Amygdala (tissue), 56 donors: ENCODE measurements around the gene SNX9.
"Not testable (repeated sequence)": the region's sequence is repeated elsewhere in the genome, so short reads cannot be mapped to it uniquely, and the experiment has no call there.

Experiments
- DNase-seq, 56 donors: peaks; one replicate each; lab custom pipeline; 2025; lab: John Stamatoyannopoulos, UW

Gene SNX9

DNA sequence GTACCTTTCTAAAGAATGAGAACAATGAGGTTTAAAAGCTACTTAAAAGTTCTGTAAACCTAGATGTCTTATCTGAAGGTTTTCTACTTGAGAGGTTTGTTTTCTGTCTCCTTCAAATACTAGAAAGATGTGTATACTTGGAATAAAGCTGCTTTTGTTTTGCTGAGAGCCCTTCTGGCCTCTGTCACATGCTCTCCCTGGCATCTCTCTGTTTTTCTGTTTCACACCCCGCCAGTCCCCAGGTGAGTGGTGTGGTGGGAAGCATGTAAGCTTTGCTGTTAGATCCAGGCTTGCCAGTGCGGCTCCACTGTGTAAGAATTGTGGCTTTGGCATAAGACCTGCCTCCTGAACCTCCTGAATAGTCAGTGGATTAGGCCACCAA, 56.8 kb downstream of the SNX9 start:
- DNase-seq = peak in 23 of 56 donors; percentile 12 to 65 (median 37)

DNA sequence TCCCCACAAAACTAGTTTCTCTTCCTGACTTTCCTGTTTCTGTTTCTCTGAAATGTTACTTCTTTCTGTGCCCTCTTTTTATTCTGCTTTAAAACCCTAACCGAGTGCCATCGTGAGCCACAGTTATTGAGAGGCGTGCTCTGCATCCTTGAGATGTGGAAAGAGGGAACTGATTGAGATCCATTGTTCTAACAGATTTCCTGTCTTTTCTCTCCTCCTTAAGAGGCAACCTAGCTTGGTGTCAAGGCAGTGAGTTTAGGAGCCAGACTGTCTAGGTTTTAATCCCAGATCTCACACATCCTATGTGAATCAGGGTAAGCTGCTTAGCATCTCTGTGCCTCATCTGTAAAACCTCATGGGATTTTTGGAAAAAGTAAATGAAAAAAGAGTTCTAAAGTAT, 57.5 kb downstream of the SNX9 start:
- no peak for DNase-seq

DNA sequence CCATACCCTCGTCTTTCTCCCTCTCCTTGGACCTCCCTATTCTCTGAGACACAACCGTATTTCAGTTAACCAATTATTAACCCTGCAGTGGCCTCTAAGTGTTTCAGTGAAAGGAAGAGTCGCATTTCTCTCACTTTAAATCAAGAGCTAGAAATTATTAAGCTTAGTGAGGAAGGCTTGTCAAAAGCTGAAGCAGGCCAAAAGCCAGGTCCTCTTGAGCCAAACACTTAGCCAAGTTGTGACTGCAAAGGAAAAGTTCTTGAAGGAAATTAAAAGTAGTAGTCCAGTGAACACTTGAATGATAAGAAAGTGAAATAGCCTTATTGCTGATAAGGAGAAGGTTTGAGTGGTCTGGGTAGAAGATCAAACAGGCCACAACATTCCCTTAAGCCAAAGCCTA, 58.3 kb downstream of the SNX9 start:
- no peak for DNase-seq

DNA sequence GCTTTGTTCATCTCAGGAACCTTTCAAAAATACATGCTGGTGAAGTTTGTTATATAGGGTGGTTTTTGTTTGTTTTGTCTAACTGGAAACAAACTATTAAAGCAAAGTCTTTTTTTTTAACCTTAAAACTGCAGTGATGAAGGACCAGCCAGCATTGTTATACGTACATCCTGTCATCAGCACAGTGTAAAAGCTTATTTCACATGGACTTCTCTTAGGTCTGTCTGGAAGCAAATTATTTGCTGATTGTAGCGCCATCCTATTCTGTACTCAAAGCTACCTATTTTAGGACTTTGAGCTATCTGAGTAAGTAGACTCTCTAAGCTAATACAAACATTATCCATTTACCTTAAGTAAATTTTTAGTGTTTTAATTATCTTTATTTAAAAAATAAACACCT, 61.7 kb downstream of the SNX9 start:
- no peak for DNase-seq

DNA sequence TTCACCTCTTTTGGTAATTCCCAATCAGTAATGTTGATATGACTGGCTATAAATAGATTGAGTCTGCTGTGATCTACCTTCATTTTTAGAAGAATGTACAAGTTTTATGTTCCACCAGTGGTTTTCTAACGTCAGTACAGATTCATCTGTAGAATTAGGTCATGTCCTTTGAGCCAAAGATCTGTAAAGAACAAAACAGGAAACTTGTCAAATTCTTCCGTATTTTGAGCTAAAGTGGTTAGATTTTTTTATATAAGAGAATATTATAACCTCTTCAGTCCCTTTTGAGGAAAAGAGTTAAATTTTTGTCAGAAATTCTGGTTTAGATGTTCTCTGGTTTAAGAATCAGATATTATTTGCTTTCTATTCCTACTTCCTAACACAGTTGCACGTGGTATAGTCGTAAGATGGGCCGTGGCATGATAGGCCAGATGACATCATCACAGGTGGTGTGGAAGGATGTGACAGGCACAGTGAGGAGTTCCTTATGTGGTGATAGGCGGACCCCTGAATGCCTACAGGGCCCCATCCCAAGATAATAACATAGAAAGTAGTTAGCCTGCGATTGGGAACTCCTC, 62.3 kb downstream of the SNX9 start:
- no peak for DNase-seq

DNA sequence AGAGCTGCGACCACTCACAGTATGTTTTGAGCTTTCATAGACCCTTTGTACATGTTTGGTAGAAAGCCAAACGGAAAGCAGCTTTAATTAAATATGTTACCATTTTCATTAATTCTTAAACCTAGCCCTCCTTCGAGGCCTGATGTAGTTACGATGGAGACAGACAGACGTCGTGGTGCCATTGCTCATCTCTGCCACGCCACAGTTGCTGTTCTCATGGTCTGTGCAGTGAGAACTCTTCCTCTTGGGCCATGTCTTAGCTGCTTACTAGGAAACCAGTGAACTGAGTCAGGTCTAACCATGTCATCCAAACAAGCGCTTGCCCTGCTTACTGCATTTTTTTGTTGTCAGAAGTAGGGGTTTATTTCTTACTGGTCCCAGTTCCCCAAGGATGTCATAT, 62.8 kb downstream of the SNX9 start:
- DNase-seq = no peak

DNA sequence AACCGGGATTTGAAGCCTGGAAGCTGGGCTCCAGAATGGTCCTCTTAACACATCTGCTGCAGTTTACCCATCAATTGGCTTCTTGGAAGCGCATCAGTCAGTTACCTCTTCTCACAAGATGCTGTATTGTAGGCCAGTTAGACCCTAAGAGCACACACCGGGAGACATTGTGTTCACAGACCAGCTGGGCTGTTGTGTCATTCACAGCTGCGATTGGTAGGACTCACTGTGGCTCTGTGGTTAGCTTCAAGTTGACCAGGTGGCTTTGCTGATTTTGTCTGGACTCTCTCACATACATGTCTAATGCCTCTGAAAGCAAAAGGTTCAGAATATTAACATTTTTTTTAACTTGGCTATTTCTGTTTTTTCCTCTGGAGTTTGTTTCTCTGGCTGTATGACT, 64.8 kb downstream of the SNX9 start:
- no peak for DNase-seq

DNA sequence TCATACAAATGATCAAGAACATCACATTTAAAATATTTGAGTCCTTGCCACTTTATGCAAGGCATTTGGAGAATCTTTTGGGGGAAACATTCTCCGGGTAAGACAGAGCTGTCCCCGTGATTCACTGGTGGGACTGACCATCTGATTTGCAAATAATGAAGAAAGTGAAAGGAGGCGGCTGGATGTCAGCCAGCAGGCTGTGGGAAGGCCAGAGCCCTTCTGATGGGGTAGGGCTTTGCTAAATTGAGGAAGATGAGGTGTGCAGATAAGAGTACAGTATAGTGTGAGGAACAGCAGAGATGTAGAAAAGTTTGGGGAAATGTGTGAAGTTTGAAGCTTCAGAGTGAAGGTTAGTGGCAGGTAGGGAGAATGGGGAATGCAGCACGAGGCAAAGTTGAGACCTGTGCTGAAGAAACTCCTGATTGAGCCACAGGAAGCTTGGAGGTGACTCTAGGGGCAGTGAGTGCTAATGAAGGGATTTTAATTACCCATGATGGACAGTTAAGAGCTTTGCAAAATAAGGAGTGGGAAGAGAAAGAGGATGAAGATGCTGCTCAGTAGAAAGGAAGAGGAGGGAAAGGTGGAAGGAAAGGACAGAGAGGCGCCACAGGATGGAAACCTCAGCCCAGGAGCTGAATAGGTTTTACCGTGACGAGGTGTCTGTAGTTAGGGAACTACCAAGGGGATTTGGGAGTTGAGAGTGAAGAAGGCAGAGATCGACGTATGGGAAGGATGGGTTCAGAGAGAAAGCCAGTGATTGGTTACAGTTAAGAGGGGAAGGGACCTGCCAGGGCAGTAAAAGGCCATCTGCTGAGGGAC, 68.7 kb downstream of the SNX9 start:
- no peak for DNase-seq

DNA sequence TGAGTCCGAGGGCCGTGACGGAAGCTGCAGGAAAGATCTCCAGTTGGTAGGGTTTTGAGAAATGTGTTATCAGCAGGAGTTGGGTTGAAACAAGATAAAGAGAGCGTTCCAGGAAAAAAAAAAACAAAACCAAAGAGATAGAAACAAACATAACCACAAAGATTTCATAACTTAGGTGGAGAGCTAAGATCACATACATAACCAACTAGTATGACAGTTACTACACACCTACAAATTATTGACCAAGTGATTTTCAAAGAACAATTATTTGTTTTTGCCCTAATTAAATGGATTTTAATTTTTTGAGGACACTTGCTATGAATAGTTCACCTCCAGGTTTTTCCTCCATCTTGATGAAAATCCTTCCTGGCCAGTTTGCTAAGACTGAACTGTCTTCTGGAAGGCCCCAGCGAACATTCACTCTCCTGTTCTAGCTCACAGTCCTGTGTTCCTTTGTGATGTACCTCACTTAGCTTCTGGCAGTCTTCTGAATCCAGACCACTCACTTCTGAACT, 69.4 kb downstream of the SNX9 start:
- no peak for DNase-seq

DNA sequence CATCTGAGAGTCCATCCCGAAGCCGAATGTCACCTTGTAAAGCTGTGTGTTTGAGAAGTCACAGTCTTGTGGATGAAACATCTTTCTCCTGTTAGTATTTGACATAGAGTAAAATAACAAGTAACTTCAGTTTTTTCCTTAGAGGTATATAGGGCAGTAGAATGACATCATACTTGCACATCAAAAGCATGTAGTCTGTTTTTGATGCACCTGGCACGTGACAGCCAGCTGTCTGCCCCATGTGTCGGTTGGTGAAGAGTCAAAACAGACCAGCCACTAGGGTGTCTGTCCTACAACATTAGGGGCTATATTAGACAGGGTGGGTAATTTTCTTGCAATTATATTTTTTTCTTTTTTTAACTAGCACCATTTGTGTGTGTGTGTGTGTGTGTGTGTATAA, 70.2 kb downstream of the SNX9 start:
- no peak for DNase-seq

DNA sequence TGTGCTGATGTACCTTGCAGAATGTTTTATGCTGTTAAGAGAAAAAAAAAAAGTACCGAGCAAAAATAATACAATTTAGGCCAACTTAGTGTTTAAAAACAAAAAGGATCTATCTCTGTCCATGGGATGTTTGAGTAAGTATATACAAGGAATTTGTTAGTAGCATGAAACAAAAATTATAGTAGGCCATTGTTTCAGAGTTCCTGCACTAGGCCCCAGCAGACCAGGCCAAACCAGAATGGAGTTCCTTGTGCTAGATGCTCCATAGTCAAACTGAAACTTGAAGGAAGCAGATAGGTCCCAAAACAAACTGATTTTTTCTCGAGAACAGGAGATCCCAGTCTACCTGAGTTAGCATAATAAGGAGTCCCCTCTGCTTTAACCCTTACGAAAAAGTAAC, 72.5 kb downstream of the SNX9 start:
- no peak for DNase-seq

DNA sequence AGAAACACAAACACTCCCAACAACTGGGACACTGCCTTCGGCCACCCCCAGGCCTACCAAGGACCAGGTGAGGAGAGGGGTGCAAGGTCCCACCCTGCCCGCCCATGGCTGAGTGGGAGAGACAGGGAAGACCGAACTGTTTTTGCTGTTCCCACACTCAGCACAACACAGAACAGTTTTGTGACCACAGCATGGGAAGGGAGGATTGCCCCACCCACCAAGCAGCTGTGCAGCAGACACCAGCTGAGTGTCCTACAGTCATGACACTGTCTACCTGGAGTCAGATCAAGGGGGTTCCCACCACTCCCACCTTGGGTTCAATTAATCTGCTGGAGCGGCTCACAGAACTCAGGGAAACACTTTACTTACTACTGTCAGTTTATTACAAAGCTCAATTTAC, 73.9 kb downstream of the SNX9 start:
- no peak for DNase-seq

DNA sequence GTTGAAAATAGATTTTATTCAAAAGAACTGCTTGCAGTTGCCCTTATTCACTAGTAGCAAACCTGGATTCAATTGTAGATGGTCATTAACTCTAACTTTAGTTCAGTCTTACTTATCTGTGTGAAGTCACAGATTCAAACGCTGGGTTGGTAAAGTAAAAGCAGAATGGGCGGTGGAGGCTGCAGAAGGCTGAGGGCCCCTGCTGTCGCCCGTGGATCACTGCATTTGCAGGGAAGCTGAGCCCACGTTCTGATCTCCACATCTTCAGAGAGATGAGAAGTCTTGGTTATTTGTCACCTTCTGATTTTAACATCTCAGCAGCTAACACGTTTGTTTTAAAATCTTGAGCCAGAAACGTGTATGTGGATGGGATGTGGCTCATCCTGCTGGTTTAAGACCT, 75.1 kb downstream of the SNX9 start:
- peak in 26 of 56 donors; percentile 14 to 76 (median 42) for DNase-seq

DNA sequence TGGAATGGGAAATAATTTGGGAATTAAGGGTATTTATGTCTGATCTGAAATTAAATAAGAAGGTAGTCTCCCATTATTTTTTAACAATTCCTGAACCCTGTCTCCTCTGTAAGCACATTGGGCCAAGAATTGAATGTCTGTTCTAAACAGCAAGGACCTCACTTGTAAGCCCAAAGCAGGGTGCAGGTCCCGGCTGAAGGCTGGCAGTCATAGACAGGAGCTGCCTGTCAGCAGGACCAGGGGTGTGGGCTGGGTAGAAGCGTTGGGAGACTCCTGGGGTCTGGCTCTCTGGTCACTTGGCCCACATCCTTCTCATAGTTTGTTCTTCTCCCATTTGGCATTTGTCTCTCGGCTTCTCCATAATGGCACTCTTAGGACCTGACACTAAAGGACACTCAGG, 75.6 kb downstream of the SNX9 start:
- no peak for DNase-seq

DNA sequence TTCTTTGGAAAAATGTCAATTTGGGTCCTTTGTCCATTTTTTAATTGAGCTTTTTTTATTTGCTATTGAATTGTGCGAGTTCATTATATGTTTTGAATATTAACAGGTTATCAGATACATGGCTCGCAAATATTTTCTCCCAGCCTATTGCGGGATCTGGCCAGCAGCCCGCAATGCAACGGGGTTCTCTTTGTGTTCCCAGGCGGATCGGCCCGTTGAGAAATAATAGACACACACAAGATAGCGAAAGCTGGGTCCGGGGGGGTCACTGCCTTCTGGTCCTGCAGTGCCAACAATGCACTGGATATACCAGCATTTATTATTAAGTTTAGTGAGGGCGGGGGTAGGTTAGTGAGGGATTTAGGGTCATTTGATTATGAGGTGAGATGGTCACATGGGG, 77.2 kb downstream of the SNX9 start:
- DNase-seq = peak in 7 of 56 donors; percentile 25 to 75 (median 43)

DNA sequence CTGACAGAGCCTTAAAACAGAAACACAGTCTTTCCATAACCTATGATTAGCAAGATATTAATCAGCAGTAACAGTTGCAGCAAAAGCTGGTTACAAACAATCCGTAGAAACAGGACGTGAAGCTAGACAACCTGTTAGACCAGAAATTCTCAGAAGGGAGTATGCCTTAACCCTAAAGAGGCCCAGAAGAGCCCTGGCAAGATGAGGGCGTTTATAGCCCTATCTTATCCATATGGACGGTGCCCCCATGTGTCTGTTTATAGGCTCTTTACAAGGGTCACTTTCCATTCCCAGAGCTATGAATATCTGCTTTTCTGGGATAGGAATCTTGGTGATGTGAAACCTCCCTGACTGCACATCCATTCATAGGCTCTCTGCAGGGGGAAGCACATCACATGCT, 77.7 kb downstream of the SNX9 start:
- not testable (repeated sequence) for DNase-seq

DNA sequence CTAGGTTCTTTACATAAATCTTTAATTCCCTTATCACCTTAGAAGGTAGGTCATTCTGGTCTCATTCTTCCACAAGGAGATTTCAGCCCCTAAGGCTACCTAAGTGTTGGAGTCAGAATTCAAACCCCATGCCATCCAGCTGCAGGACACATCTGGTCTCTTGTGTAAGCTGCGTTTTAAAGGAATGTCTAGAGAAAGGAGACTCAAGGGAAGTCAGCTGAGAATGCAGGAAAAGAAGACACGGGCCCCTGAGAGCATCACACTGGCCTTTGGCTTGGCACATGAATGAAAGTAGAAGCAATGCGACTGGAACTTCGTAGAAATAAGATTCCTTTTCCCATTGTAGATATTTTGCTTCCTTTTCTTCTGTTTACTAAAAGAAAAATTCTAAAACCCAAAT, 82.0 kb downstream of the SNX9 start:
- DNase-seq = no peak

DNA sequence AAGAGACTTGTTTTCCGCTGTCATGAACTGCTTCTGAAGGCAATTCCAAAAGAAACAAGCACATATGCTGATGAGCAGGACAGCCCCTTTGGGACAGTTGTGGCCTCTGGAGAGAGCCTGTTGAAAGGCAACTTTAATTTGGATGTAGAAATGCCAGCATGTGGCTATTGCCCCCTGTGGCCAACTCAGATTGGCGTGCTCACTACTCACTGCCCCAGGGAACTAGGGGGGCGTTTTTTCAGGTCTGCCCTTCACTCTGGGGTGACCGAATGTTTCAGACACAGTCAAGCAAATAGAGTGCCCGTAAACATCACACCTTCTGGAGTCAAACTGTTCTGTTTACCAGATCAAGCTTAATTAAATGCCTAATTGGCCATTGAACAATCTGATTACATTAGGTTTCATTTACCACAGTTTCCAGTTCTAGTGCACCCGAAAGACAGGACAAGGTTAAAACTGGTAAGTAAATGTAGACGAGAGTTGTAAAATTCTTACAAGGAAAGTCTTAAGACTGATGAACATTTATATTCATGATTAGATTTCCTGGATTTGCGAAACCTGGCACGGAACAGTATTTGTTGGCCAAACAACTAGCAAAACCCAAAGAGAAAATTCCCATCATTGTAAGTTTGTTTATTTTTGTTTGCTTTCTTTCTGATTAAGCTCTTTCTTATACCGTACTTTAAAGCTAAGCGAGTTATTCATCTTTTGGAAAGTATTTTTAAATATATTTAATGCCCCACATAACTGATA, 82.7 kb downstream of the SNX9 start:
- DNase-seq = no peak

DNA sequence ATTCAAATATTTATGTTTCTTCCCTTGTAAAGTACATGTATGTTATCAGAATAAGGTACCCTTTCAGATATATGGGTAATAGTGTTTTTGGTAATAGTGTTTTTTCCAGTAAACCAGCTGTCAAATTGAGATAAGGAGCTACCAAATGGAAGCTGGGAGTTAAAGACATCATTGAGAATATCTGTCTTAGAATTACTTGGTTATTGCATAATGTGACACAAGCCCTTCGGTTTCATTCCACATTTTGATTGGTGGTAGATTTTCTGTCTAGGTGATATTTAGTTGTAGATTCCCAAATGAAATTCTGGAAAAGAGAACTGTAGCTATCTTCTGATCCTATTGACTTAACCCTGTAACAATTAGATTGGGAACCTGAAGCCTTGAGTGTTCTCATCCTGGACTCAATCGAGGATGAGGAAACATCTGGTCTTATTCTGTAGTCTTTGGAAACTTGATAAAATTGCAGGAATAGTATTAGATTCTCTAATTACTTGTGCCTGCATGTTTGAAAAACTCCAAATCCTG, 83.6 kb downstream of the SNX9 start:
- DNase-seq = no peak

DNA sequence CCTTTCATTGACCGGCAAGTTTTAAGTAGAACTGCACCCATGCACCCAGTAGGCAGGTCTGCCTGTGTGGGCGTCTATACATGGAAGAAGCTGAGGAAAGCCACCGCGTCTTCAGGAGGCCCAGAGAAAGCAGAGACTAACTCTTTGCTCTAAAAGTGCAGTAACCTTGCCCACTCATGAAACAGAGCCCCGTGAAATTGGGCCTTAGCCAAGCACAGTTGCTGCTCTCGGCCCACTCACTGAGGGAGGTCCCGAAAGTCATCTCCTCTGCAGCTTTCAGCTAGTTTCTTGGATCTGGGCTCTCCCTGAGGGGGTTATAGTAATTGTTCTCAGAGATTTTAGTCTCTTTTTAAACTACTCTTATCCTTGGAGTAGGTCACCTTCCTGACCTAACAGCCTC, 84.6 kb downstream of the SNX9 start:
- no peak for DNase-seq
